Mammary epithelial cell (primary cell): ENCODE data around the gene CABP1.
"Not testable (repeated sequence)": the region's sequence is repeated elsewhere in the genome, so short reads cannot be mapped to it uniquely, and the experiment has no call there.

Experiments used
- EZH2 ChIP-seq: IDR thresholded peaks from 2 replicates; pipeline ENCODE4 v1.6.1; 2012; ENCODE audit warnings: low read length, inconsistent platforms, borderline replicate concordance
- TF ChIP-seq, protein P1 (sequence below), 2 donors: IDR thresholded peaks in 1 of 2; conservative IDR thresholded peaks in 1 of 2; 2 replicates each; pipeline ENCODE4 v1.5.1; 2011 to 2012; ENCODE audit warnings: inconsistent platforms in 2 of 2, low read length in 2 of 2, mild to moderate bottlenecking in 2 of 2, control low read depth in 1 of 2, low read depth in 1 of 2; ENCODE audit not compliant: insufficient read depth in 1 of 2; ENCODE audit errors: extremely low read depth in 1 of 2

DNA sequence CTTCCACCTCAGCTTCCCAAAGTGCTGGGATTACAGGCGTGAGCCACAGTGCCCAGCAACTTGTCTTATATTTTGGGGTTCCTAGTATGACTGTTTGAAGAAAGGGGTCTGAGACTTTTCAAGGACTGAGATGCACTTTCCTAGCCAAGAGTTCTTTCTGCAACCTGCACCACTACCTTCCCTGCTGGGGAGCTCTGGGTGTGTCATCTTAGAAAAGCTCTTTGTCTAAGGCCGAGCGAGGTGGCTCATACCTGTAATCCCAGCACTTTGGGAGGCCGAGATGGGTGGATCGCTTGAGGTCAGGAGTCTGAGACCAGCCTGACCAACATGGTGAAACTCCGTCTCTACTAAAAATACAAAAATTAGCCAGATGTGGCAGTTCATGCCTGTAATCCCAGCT lies 29.8 kb downstream of the CABP1 start:
- TF ChIP-seq, protein P1, sequence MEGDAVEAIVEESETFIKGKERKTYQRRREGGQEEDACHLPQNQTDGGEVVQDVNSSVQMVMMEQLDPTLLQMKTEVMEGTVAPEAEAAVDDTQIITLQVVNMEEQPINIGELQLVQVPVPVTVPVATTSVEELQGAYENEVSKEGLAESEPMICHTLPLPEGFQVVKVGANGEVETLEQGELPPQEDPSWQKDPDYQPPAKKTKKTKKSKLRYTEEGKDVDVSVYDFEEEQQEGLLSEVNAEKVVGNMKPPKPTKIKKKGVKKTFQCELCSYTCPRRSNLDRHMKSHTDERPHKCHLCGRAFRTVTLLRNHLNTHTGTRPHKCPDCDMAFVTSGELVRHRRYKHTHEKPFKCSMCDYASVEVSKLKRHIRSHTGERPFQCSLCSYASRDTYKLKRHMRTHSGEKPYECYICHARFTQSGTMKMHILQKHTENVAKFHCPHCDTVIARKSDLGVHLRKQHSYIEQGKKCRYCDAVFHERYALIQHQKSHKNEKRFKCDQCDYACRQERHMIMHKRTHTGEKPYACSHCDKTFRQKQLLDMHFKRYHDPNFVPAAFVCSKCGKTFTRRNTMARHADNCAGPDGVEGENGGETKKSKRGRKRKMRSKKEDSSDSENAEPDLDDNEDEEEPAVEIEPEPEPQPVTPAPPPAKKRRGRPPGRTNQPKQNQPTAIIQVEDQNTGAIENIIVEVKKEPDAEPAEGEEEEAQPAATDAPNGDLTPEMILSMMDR (conservative IDR thresholded peaks at IDR 0.05 in 1 of 2, IDR thresholded peaks at IDR 0.05 in 1 of 2; ENCODE audit: extremely low read depth in 1 of 2, insufficient read depth in 1 of 2, low read depth in 1 of 2, low read length in 2 of 2), result not testable (repeated sequence)
- TF ChIP-seq EZH2, result not testable (repeated sequence)
